Small intestine (tissue), 4 donors: ENCODE data around the gene PIGS. TPM values are rescaled to one million over a fixed set of nuclear protein-coding genes. Genes with fewer than 3 reads are reported as not detected.

Experiments used
- polyA plus RNA-seq, 4 donors: library from polyadenylated mRNA; stranded (reverse) in 3 of 4; unstranded in 1 of 4; fragments of 200-250 nt in 3 of 4; fragments of 120-200 nt in 1 of 4; gene quantifications; one replicate each; pipeline versions ENCODE4 v1.2.1 to v1.2.3, GENCODE V29; 2013
- donor health status: healthy with polysubstance abuse.
- donor health status: Bipolar disorder and iron deficiency.
- donor health status: healthy.

The PIGS gene
- polyA plus RNA-seq, 4 donors: 24.8 to 131 (median 39.8) TPM

Other genes starting within 250 kb of the PIGS start
- gene IFT20, start 236.1 kb downstream of the PIGS start, polyA plus RNA-seq: 100 to 1,000 TPM in 2 of 4 donors, 10 to 100 TPM in 2; 39.3 to 135 (median 78.6) TPM
- gene TNFAIP1, start 235.8 kb downstream of the PIGS start, polyA plus RNA-seq: 10 to 100 TPM; 16.1 to 30.6 (median 17.5) TPM
- gene POLDIP2, start 214.0 kb downstream of the PIGS start, polyA plus RNA-seq: 10 to 100 TPM; 61.5 to 73.2 (median 68.7) TPM
- gene SEBOX, start 206.3 kb downstream of the PIGS start, polyA plus RNA-seq: not detected
- 10 to 100 TPM in 1 of 4 donors, 1 to 10 TPM in 3; 1.3 to 20.9 (median 2.2) TPM for gene VTN, start 201.2 kb downstream of the PIGS start, polyA plus RNA-seq
- gene SARM1, start 199.8 kb downstream of the PIGS start, polyA plus RNA-seq: 10 to 100 TPM in 3 of 4 donors, 1 to 10 TPM in 1; 8.9 to 19.0 (median 10.9) TPM
- gene SLC46A1, start 165.3 kb downstream of the PIGS start, polyA plus RNA-seq: 100 to 1,000 TPM in 1 of 4 donors, 10 to 100 TPM in 3; 11.0 to 147 (median 60.8) TPM
- gene SLC13A2, start 97.9 kb downstream of the PIGS start, polyA plus RNA-seq: 100 to 1,000 TPM in 3 of 4 donors, 10 to 100 TPM in 1; 40.5 to 320 (median 211) TPM
- under 1 TPM in 1 of 4 donors, not detected in 3; 0.16 TPM for gene FOXN1, start 65.2 kb downstream of the PIGS start, polyA plus RNA-seq
- gene UNC119, start 18.9 kb downstream of the PIGS start, polyA plus RNA-seq: 10 to 100 TPM; 14.6 to 57.0 (median 29.9) TPM
- 10 to 100 TPM; 27.6 to 85.0 (median 42.9) TPM for gene ALDOC, start 5.4 kb upstream of the PIGS start, polyA plus RNA-seq
- 10 to 100 TPM; 20.3 to 39.3 (median 35.4) TPM for gene SPAG5, start 27.5 kb upstream of the PIGS start, polyA plus RNA-seq
- 10 to 100 TPM in 1 of 4 donors, 1 to 10 TPM in 1, under 1 TPM in 2; 0.22 to 13.0 (median 1.9) TPM for gene RSKR, start 42.7 kb upstream of the PIGS start, polyA plus RNA-seq
- gene BLTP2, start 73.6 kb upstream of the PIGS start, polyA plus RNA-seq: 10 to 100 TPM; 15.7 to 58.5 (median 30.5) TPM
- gene SDF2, start 90.4 kb upstream of the PIGS start, polyA plus RNA-seq: 10 to 100 TPM; 45.4 to 61.8 (median 49.6) TPM
- gene SUPT6H, start 90.7 kb upstream of the PIGS start, polyA plus RNA-seq: 10 to 100 TPM; 26.4 to 69.7 (median 29.0) TPM
- 1 to 10 TPM; 2.3 to 5.4 (median 4.4) TPM for gene PROCA1, start 140.4 kb upstream of the PIGS start, polyA plus RNA-seq
- gene RAB34, start 146.3 kb upstream of the PIGS start, polyA plus RNA-seq: 10 to 100 TPM in 3 of 4 donors, 1 to 10 TPM in 1; 4.2 to 76.4 (median 32.2) TPM
- gene RPL23A, start 148.5 kb upstream of the PIGS start, polyA plus RNA-seq: 1,000 to 10,000 TPM in 3 of 4 donors, 100 to 1,000 TPM in 1; 783 to 1,912 (median 1,526) TPM
- gene TLCD1, start 154.7 kb upstream of the PIGS start, polyA plus RNA-seq: 10 to 100 TPM; 10.7 to 21.3 (median 11.6) TPM
- gene NEK8, start 157.3 kb upstream of the PIGS start, polyA plus RNA-seq: 1 to 10 TPM; 3.5 to 5.7 (median 3.6) TPM
- 100 to 1,000 TPM in 2 of 4 donors, 10 to 100 TPM in 2; 58.8 to 203 (median 128) TPM for gene TRAF4, start 172.5 kb upstream of the PIGS start, polyA plus RNA-seq